Liver (tissue), 3 donors: ENCODE results near the gene SAMD9.

Experiments
- CTCF ChIP-seq: fragments of 150-350 bp; IDR thresholded peaks from 2 replicates; pipeline ENCODE4 v1.5.1; 2017; ENCODE audit warnings: improper control_type of control experiment, low read depth, low read length; ENCODE audit not compliant: missing input control
- JUND ChIP-seq, 2 donors: IDR thresholded peaks; 2 replicates each; pipeline ENCODE4 v1.6.1; 2016; ENCODE audit warnings: antibody characterized with exemption in 2 of 2
- REST ChIP-seq: IDR thresholded peaks from 2 replicates; pipeline ENCODE4 v1.6.1; 2016; ENCODE audit warnings: antibody characterized with exemption, mild to moderate bottlenecking
- SP1 ChIP-seq: IDR thresholded peaks from 2 replicates; pipeline ENCODE4 v1.6.1; 2018; ENCODE audit warnings: antibody characterized with exemption, mild to moderate bottlenecking
- TF ChIP-seq, protein P1 (sequence below): IDR thresholded peaks from 2 replicates; pipeline ENCODE4 v1.6.1; 2016; ENCODE audit warnings: antibody characterized with exemption
- TF ChIP-seq, protein P2 (sequence below): IDR thresholded peaks from 2 replicates; pipeline ENCODE4 v1.6.1; 2016; ENCODE audit warnings: antibody characterized with exemption
- donor health status: healthy.
- donor health status: healthy.

DNA sequence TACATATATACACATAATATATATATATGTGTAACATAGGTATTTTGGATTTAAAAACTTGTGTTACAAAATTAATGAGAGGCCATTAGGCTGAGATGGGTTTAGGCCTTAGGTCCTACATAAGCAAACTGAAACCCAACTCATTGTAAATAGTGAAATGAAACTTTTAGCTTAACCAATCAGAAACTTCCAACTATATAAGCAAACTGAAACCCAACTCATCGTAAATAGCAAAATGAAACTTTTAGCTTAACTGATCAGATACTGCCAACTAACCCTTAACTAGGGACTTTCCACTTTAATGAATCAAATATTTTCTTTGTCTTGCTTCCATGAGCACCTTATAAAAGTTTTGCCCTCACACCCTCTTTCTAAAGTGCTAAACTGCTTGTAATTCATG lies 47.7 kb upstream of the SAMD9 start:
- TF ChIP-seq REST (no peak), CTCF (no peak), JUND (IDR thresholded peaks at IDR 0.05) (no peak), SP1 (no peak)
- TF ChIP-seq, protein P1, sequence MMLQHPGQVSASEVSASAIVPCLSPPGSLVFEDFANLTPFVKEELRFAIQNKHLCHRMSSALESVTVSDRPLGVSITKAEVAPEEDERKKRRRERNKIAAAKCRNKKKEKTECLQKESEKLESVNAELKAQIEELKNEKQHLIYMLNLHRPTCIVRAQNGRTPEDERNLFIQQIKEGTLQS, result no peak
- TF ChIP-seq, protein P2, sequence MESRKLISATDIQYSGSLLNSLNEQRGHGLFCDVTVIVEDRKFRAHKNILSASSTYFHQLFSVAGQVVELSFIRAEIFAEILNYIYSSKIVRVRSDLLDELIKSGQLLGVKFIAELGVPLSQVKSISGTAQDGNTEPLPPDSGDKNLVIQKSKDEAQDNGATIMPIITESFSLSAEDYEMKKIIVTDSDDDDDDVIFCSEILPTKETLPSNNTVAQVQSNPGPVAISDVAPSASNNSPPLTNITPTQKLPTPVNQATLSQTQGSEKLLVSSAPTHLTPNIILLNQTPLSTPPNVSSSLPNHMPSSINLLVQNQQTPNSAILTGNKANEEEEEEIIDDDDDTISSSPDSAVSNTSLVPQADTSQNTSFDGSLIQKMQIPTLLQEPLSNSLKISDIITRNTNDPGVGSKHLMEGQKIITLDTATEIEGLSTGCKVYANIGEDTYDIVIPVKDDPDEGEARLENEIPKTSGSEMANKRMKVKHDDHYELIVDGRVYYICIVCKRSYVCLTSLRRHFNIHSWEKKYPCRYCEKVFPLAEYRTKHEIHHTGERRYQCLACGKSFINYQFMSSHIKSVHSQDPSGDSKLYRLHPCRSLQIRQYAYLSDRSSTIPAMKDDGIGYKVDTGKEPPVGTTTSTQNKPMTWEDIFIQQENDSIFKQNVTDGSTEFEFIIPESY, result no peak
